ENCODE measurements around the gene SND1. TPM values are rescaled to one million over a fixed set of nuclear protein-coding genes. Genes with fewer than 3 reads are reported as not detected.
A peak's percentile ranks its signal among the peaks of the same experiment; 100 is the strongest.

The SND1 gene
- total RNA-seq, 1 experiment from 2014 or later: 274 TPM

GRCh38 chr7:127996253-127997071 lies 344.5 kb downstream of the SND1 start:
- Mint-ChIP-seq H3K27me3 (ENCODE audit: insufficient read depth, unreplicated experiment) (no peaks in the 10 kb centered on the region), H3K27ac (ENCODE audit: unreplicated experiment) (peak overlapping the region; percentile 16), H3K4me3 (ENCODE audit: unreplicated experiment) (no peak overlapping the region), H3K9me3 (ENCODE audit: unreplicated experiment) (no peaks in the 10 kb centered on the region), H3K4me1 (ENCODE audit: low read depth, unreplicated experiment) (peaks cover 46% of the 10 kb centered on the region), H3K36me3 (ENCODE audit: insufficient read depth, unreplicated experiment) (peaks cover 76% of the 10 kb centered on the region)
- DNase-seq: no peak
- H3K4me3 ChIP-seq (ENCODE audit: low read depth, low read length): no peak overlapping the region
- ChIA-PET CTCF (no interaction called here), POLR2A (interaction anchor here (1.0 kb wide), 1 partner anchor 10 kb away, joined by 3 read pairs; no protein-coding TSS in a partner anchor)
- peaks cover 30% of the 10 kb centered on the region for H3K4me1 ChIP-seq
- intact Hi-C loops (cut with micrococcal nuclease; ENCODE audit: unreplicated experiment): no loop called here
- H3K9me3 ChIP-seq: no peaks in the 10 kb centered on the region
- no TSS peak for BruUV-seq (replicated peaks)
- no peak for TF ChIP-seq CTCF (IDR thresholded peaks at IDR 0.05; ENCODE audit: insufficient read depth in 1 of 2, low read depth in 1 of 2, low read length in 1 of 2, severe bottlenecking in 1 of 2, unreplicated experiment in 1 of 2)
- no peaks in the 10 kb centered on the region for H3K36me3 ChIP-seq (ENCODE audit: control insufficient read depth, insufficient read depth, low read length)
- no peaks in the 10 kb centered on the region for H3K27me3 ChIP-seq (replicated peaks; ENCODE audit: control insufficient read depth, insufficient read depth, low read length)

- BruUV-seq (replicated peaks): no TSS peak
- H3K9me3 ChIP-seq: no peaks in the 10 kb centered on the region
- no peaks in the 10 kb centered on the region for H3K36me3 ChIP-seq (ENCODE audit: control insufficient read depth, insufficient read depth, low read length)
- H3K27me3 Mint-ChIP-seq (ENCODE audit: insufficient read depth, unreplicated experiment): no peaks in the 10 kb centered on the region
- intact Hi-C loops (cut with micrococcal nuclease; ENCODE audit: unreplicated experiment): no loop called here
- peaks cover 30% of the 10 kb centered on the region for H3K4me1 ChIP-seq
- peaks cover 73% of the 10 kb centered on the region for H3K36me3 Mint-ChIP-seq (ENCODE audit: insufficient read depth, unreplicated experiment)
- ChIA-PET CTCF (no interaction called here), POLR2A (no interaction called here)
- no peak overlapping the region for H3K4me3 ChIP-seq (ENCODE audit: low read depth, low read length)
- no peak for DNase-seq
- TF ChIP-seq CTCF (IDR thresholded peaks at IDR 0.05; ENCODE audit: insufficient read depth in 1 of 2, low read depth in 1 of 2, low read length in 1 of 2, severe bottlenecking in 1 of 2, unreplicated experiment in 1 of 2): no peak
- no peaks in the 10 kb centered on the region for H3K9me3 Mint-ChIP-seq (ENCODE audit: unreplicated experiment)
- H3K27me3 ChIP-seq (replicated peaks; ENCODE audit: control insufficient read depth, insufficient read depth, low read length): no peaks in the 10 kb centered on the region
- peaks cover 46% of the 10 kb centered on the region for H3K4me1 Mint-ChIP-seq (ENCODE audit: low read depth, unreplicated experiment)
- H3K4me3 Mint-ChIP-seq (ENCODE audit: unreplicated experiment): peak overlapping the region; percentile 13
- H3K27ac Mint-ChIP-seq (ENCODE audit: unreplicated experiment): peak overlapping the region; percentile 16
Observed at GRCh38 chr7:127997226-127997922, 345.4 kb downstream of the SND1 start.

- ChIA-PET POLR2A (no interaction called here), CTCF (no interaction called here)
- Histone ChIP-seq H3K27me3 (replicated peaks; ENCODE audit: control insufficient read depth, insufficient read depth, low read length) (no peaks in the 10 kb centered on the region), H3K9me3 (no peaks in the 10 kb centered on the region), H3K36me3 (ENCODE audit: control insufficient read depth, insufficient read depth, low read length) (no peaks in the 10 kb centered on the region), H3K4me1 (peaks cover 30% of the 10 kb centered on the region), H3K4me3 (ENCODE audit: low read depth, low read length) (no peak overlapping the region)
- Mint-ChIP-seq H3K27ac (ENCODE audit: unreplicated experiment) (no peak overlapping the region), H3K4me3 (ENCODE audit: unreplicated experiment) (no peak overlapping the region), H3K4me1 (ENCODE audit: low read depth, unreplicated experiment) (peaks cover 46% of the 10 kb centered on the region), H3K9me3 (ENCODE audit: unreplicated experiment) (no peaks in the 10 kb centered on the region), H3K27me3 (ENCODE audit: insufficient read depth, unreplicated experiment) (no peaks in the 10 kb centered on the region), H3K36me3 (ENCODE audit: insufficient read depth, unreplicated experiment) (peaks cover 74% of the 10 kb centered on the region)
- intact Hi-C loops (cut with micrococcal nuclease; ENCODE audit: unreplicated experiment): no loop called here
- no peak for DNase-seq
- no peak for TF ChIP-seq CTCF (IDR thresholded peaks at IDR 0.05; ENCODE audit: insufficient read depth in 1 of 2, low read depth in 1 of 2, low read length in 1 of 2, severe bottlenecking in 1 of 2, unreplicated experiment in 1 of 2)
- BruUV-seq (replicated peaks): no TSS peak
Observed at GRCh38 chr7:127998671-127999070, 346.7 kb downstream of the SND1 start.
